H1 (cell line): ENCODE data around the gene CYP4V2. TPM values are rescaled to one million over a fixed set of nuclear protein-coding genes. Genes with fewer than 3 reads are reported as not detected.

Experiments
- CTCF ChIA-PET: fragments of 300-600 bp; sonication (Branson Sonifier 250); formaldehyde crosslinking; loops from one replicate; lab custom pipeline; 2021; ENCODE audit not compliant: partially characterized antibody; lab: Charles Lee
- POLR2A ChIA-PET: fragments of 300-600 bp; sonication (Branson Sonifier 250); formaldehyde crosslinking; loops from one replicate; lab custom pipeline; 2021; ENCODE audit warnings: inconsistent platforms; ENCODE audit not compliant: partially characterized antibody; lab: Charles Lee
- DNase-seq, 2 experiments: peaks; one replicate each; pipeline versions ENCODE4 v3.0.0 to v3.0.0-alpha.2; 2010 to 2022; ENCODE audit warnings: low spot score in 2 of 2, low read depth in 1 of 2, mixed read lengths in 1 of 2
- FAIRE-seq: peaks from 2 replicates; lab custom pipeline; 2011; peaks lifted over from hg19 to GRCh38; lab: Jason Lieb, UNC
- H2AFZ ChIP-seq: 2 replicates; pipeline ENCODE4 v1.8.1; 2012; ENCODE audit warnings: low read length, inconsistent platforms
- H2AK5ac ChIP-seq: 2 replicates; pipeline ENCODE4 v1.6.1; 2013; ENCODE audit warnings: low read depth, low read length
- H2BK120ac ChIP-seq: replicated peaks from 2 replicates; pipeline ENCODE3; 2013; ENCODE audit warnings: low read depth, low read length, inconsistent platforms
- H2BK12ac ChIP-seq: 2 replicates; pipeline ENCODE4 v1.6.1; 2013; ENCODE audit warnings: low read depth, low read length
- H2BK15ac ChIP-seq: 2 replicates; pipeline ENCODE4 v1.6.1; 2013; ENCODE audit warnings: low read length
- H2BK20ac ChIP-seq: 2 replicates; pipeline ENCODE4 v1.6.1; 2013; ENCODE audit warnings: low read length
- H2BK5ac ChIP-seq: 2 replicates; pipeline ENCODE4 v1.6.1; 2013; ENCODE audit warnings: low read depth, low read length
- H3K14ac ChIP-seq: 2 replicates; pipeline ENCODE4 v1.6.1; 2013; ENCODE audit warnings: inconsistent platforms; ENCODE audit not compliant: insufficient read length
- H3K18ac ChIP-seq: 2 replicates; pipeline ENCODE4 v1.6.1; 2013; ENCODE audit warnings: low read length; ENCODE audit errors: extremely low read depth
- H3K23ac ChIP-seq: 2 replicates; pipeline ENCODE4 v1.6.1; 2013; ENCODE audit warnings: inconsistent platforms; ENCODE audit not compliant: insufficient read length
- H3K23me2 ChIP-seq: 2 replicates; pipeline ENCODE4 v1.6.1; 2013; ENCODE audit warnings: low read depth, low read length
- H3K27ac ChIP-seq: 2 replicates; pipeline ENCODE4 v1.6.1; 2011; ENCODE audit warnings: low read depth, low read length, inconsistent platforms
- H3K27me3 ChIP-seq, 4 experiments: replicated peaks in 1 of 4; 1 replicate in 1 of 4; 2 replicates in 3 of 4; pipeline versions ENCODE4 v1.6.1 to v1.8.1; 2011 to 2013; ENCODE audit warnings: low read length in 3 of 4, mild to moderate bottlenecking in 3 of 4, inconsistent platforms in 2 of 4, mixed read lengths in 2 of 4, moderate library complexity in 1 of 4; ENCODE audit not compliant: control insufficient read depth in 3 of 4, insufficient read depth in 3 of 4; ENCODE audit errors: extremely low read depth in 1 of 4
- H3K36me3 ChIP-seq, 4 experiments: 2 replicates each; pipeline versions ENCODE4 v1.6.1 to v1.8.1; 2011 to 2013; ENCODE audit warnings: mild to moderate bottlenecking in 4 of 4, low read length in 3 of 4, moderate library complexity in 2 of 4, control low read depth in 1 of 4, inconsistent platforms in 1 of 4; ENCODE audit not compliant: insufficient read depth in 4 of 4, control insufficient read depth in 2 of 4
- H3K4ac ChIP-seq: replicated peaks from 2 replicates; pipeline ENCODE3; 2013; ENCODE audit warnings: low read length, low read depth, mixed read lengths, inconsistent platforms; ENCODE audit not compliant: insufficient read length
- H3K4me1 ChIP-seq, 4 experiments: replicated peaks in 1 of 4; 1 replicate in 1 of 4; 2 replicates in 3 of 4; pipeline versions ENCODE4 v1.6.1 to v1.8.1; 2011 to 2013; ENCODE audit warnings: low read length in 3 of 4, inconsistent platforms in 2 of 4, mixed read lengths in 1 of 4; ENCODE audit not compliant: insufficient read depth in 4 of 4, control insufficient read depth in 3 of 4
- H3K4me2 ChIP-seq, 2 experiments: 2 replicates each; pipeline versions ENCODE4 v1.6.1 to v1.8.1; 2011 to 2013; ENCODE audit warnings: low read depth in 2 of 2, low read length in 2 of 2, control low read depth in 1 of 2, inconsistent platforms in 1 of 2, mild to moderate bottlenecking in 1 of 2; ENCODE audit not compliant: insufficient read depth in 1 of 2
- H3K4me3 ChIP-seq, 4 experiments: fragments of 200-600, 300-600 bp in 1 of 4; sonication (generic), shearing (Covaris generic), sonication (Bioruptor Twin) in 1 of 4; 2 replicates each; pipeline versions ENCODE4 v1.5.1 to v1.8.1; 2011 to 2016; ENCODE audit warnings: low read length in 4 of 4, low read depth in 3 of 4, control low read depth in 2 of 4, inconsistent platforms in 2 of 4, mild to moderate bottlenecking in 2 of 4, mixed read lengths in 1 of 4, moderate library complexity in 1 of 4; ENCODE audit not compliant: insufficient read depth in 2 of 4; ENCODE audit errors: extremely low read depth in 1 of 4
- H3K56ac ChIP-seq: replicated peaks from 2 replicates; pipeline ENCODE3; 2013; ENCODE audit warnings: low read depth, mild to moderate bottlenecking, mixed read lengths, low read length, inconsistent platforms; ENCODE audit not compliant: insufficient read length
- H3K79me1 ChIP-seq: 2 replicates; pipeline ENCODE4 v1.6.1; 2013; ENCODE audit warnings: low read depth, low read length, control low read depth
- H3K79me2 ChIP-seq, 2 experiments: 2 replicates each; pipeline versions ENCODE4 v1.6.1 to v1.8.1; 2012 to 2013; ENCODE audit warnings: low read length in 2 of 2, mild to moderate bottlenecking in 2 of 2, inconsistent platforms in 1 of 2; ENCODE audit not compliant: insufficient read depth in 2 of 2, control insufficient read depth in 1 of 2
- H3K9ac ChIP-seq, 4 experiments: replicated peaks in 1 of 4; 1 replicate in 1 of 4; 2 replicates in 3 of 4; pipeline versions ENCODE4 v1.6.1 to v1.8.1; 2011 to 2013; ENCODE audit warnings: low read depth in 3 of 4, low read length in 3 of 4, control low read depth in 2 of 4, mild to moderate bottlenecking in 2 of 4, moderate library complexity in 2 of 4, inconsistent platforms in 1 of 4; ENCODE audit errors: extremely low read depth in 1 of 4
- H3K9me3 ChIP-seq, 2 experiments: 2 replicates each; pipeline versions ENCODE4 v1.6.1 to v1.8.1; 2012 to 2013; ENCODE audit warnings: mild to moderate bottlenecking in 2 of 2, moderate library complexity in 2 of 2, control low read depth in 1 of 2, inconsistent platforms in 1 of 2, low read depth in 1 of 2, low read length in 1 of 2, mixed read lengths in 1 of 2; ENCODE audit not compliant: insufficient read depth in 2 of 2
- H4K20me1 ChIP-seq, 2 experiments: replicated peaks in 1 of 2; 2 replicates each; pipeline versions ENCODE3 to v1.8.1; 2011 to 2013; ENCODE audit warnings: inconsistent platforms in 2 of 2, low read length in 2 of 2, mild to moderate bottlenecking in 1 of 2; ENCODE audit not compliant: insufficient read depth in 2 of 2, control insufficient read depth in 1 of 2
- H4K5ac ChIP-seq: 2 replicates; pipeline ENCODE4 v1.6.1; 2013; ENCODE audit warnings: low read length, low read depth, mixed read lengths, inconsistent platforms; ENCODE audit not compliant: insufficient read length
- H4K8ac ChIP-seq: 2 replicates; pipeline ENCODE4 v1.8.0; 2013; ENCODE audit warnings: mild to moderate bottlenecking, moderate library complexity, low read length, inconsistent platforms; ENCODE audit not compliant: insufficient read depth; ENCODE audit errors: extremely low read depth
- H4K91ac ChIP-seq: replicated peaks from 2 replicates; pipeline ENCODE3; 2013; ENCODE audit warnings: low read length, mixed read lengths, inconsistent platforms; ENCODE audit not compliant: insufficient read length
- ASH2L ChIP-seq: fragments of 200-600, 300-600 bp; sonication (generic); IDR thresholded peaks from one replicate; pipeline ENCODE4 v1.7.1; 2017; ENCODE audit warnings: low read length
- CHD1 ChIP-seq: IDR thresholded peaks from 2 replicates; pipeline ENCODE4 v1.6.1; 2012; ENCODE audit warnings: low read depth, low read length, improper control_type of control experiment
- CREB1 ChIP-seq: IDR thresholded peaks from 2 replicates; pipeline ENCODE4 v1.6.1; 2012; ENCODE audit warnings: inconsistent platforms
- EP300 ChIP-seq, 2 experiments: IDR thresholded peaks; 1 replicate in 1 of 2; 2 replicates in 1 of 2; pipeline ENCODE4 v1.6.1; 2011 to 2012; ENCODE audit warnings: low read depth in 2 of 2, low read length in 2 of 2, mild to moderate bottlenecking in 2 of 2, borderline replicate concordance in 1 of 2, inconsistent platforms in 1 of 2, moderate library complexity in 1 of 2
- FOSL1 ChIP-seq: IDR thresholded peaks from 2 replicates; pipeline ENCODE4 v1.6.1; 2011; ENCODE audit warnings: mild to moderate bottlenecking, low read depth, low read length, moderate library complexity; ENCODE audit not compliant: insufficient read depth
- GTF2F1 ChIP-seq: IDR thresholded peaks from 2 replicates; pipeline ENCODE4 v1.6.1; 2012; ENCODE audit warnings: low read depth, low read length, improper control_type of control experiment, borderline replicate concordance
- KDM1A ChIP-seq: fragments of 200-600, 300-600 bp; sonication (generic); IDR thresholded peaks from 2 replicates; pipeline ENCODE4 v1.7.1; 2016; ENCODE audit warnings: mild to moderate bottlenecking, low read length, borderline replicate concordance
- MAFK ChIP-seq: IDR thresholded peaks from 2 replicates; pipeline ENCODE4 v1.6.1; 2012; ENCODE audit warnings: low read depth, mild to moderate bottlenecking, improper control_type of control experiment, low read length
- NRF1 ChIP-seq: IDR thresholded peaks from 2 replicates; pipeline ENCODE4 v1.6.1; 2011; ENCODE audit warnings: mild to moderate bottlenecking, low read depth, low read length, improper control_type of control experiment
- PHF8 ChIP-seq: fragments of 200-600 bp; sonication (generic); conservative IDR thresholded peaks from 2 replicates; pipeline ENCODE4 v1.7.1; 2012; ENCODE audit warnings: low read depth, mild to moderate bottlenecking, inconsistent platforms, low read length, moderate library complexity
- RBBP5 ChIP-seq: IDR thresholded peaks from 2 replicates; pipeline ENCODE4 v1.7.1; 2012; ENCODE audit warnings: low read depth, mild to moderate bottlenecking, inconsistent platforms, low read length, moderate library complexity, borderline replicate concordance
- RFX5 ChIP-seq: IDR thresholded peaks from 2 replicates; pipeline ENCODE4 v1.6.1; 2011; ENCODE audit warnings: low read depth, low read length, improper control_type of control experiment, borderline replicate concordance
- SIRT6 ChIP-seq: IDR thresholded peaks from one replicate; pipeline ENCODE4 v1.7.1; 2012; ENCODE audit warnings: low read length, inconsistent platforms
- SP2 ChIP-seq: IDR thresholded peaks from 2 replicates; pipeline ENCODE4 v1.6.1; 2012; ENCODE audit warnings: mild to moderate bottlenecking, low read length, inconsistent platforms
- WGBS, 2 experiments: shearing (Covaris generic) in 1 of 2; methylation state at CpG; one replicate each; pipeline versions ENCODE4 v1.1.6 to v1.1.7; 2013 to 2015; ENCODE audit warnings: low lambda C conversion rate in 2 of 2, mixed read lengths in 2 of 2, inconsistent platforms in 1 of 2, low coverage in 1 of 2, missing lambda C conversion rate in 1 of 2; ENCODE audit not compliant: insufficient replicate concordance in 2 of 2, insufficient coverage in 1 of 2, insufficient read length in 1 of 2; ENCODE audit errors: extremely low coverage in 1 of 2, missing lambda C conversion rate in 1 of 2; 5-methylcytosine and 5-hydroxymethylcytosine counted together
- polyA plus RNA-seq, 7 experiments: library from polyadenylated mRNA; depleted of rRNA in 3 of 7; stranded (reverse) in 5 of 7; unstranded in 2 of 7; fragments of >200 nt in 5 of 7; fragments of 200-250 nt in 2 of 7; gene quantifications; 1 replicate in 5 of 7; 2 replicates in 1 of 7; 4 replicates in 1 of 7; pipeline versions ENCODE4 v1.2.1 to v1.2.3, GENCODE V29; 2011 to 2013; ENCODE audit warnings: missing spikeins in 2 of 7, mixed read lengths in 2 of 7
- total RNA-seq: library from RNA; stranded (reverse); fragmentation: NEBNext Ultra II Directional; extraction: Animal tissue kit (Norgen Biotek cat#: 25700); gene quantifications from 2 replicates; pipeline ENCODE4 v1.2.1, GENCODE V29; 2021

CYP4V2 gene
- total and polyA plus RNA-seq, 2 of the 8 experiments (the other 6 are each of a cell fraction or from before 2014, with no cell fraction given): 0.65 to 1.0 TPM

- no peak overlapping the region for H2BK120ac ChIP-seq
- no peak overlapping the region for H2BK12ac ChIP-seq
- no peaks in the 10 kb centered on the region; a peak in 1 of 4 replicates for H3K9me3 ChIP-seq
- H3K4me3 ChIP-seq: no peak overlapping the region
- H4K91ac ChIP-seq: no peak overlapping the region
- H4K5ac ChIP-seq: no peak overlapping the region
- no peak overlapping the region for H2BK15ac ChIP-seq
- no peak overlapping the region for H3K9ac ChIP-seq
- no peak overlapping the region for H3K4ac ChIP-seq
- no peak overlapping the region for H2BK20ac ChIP-seq
- H3K14ac ChIP-seq: no peak overlapping the region
- H4K8ac ChIP-seq: no peak overlapping the region
- no peaks in the 10 kb centered on the region for H3K4me1 ChIP-seq
- no peaks in the 10 kb centered on the region for H3K79me2 ChIP-seq
- ChIA-PET CTCF (no interaction called here), POLR2A (interaction anchor here (1.0 kb wide), 1 partner anchor 15 kb away, joined by 5 read pairs; no protein-coding TSS in a partner anchor)
- H3K56ac ChIP-seq: no peak overlapping the region
- no peak for TF ChIP-seq CREB1
- TF ChIP-seq EP300 (IDR thresholded peaks at IDR 0.05; ENCODE audit: borderline replicate concordance in 1 of 2, low read depth in 2 of 2, low read length in 2 of 2): no peak
- TF ChIP-seq ASH2L: no peak
- TF ChIP-seq MAFK: no peak
- TF ChIP-seq SIRT6: no peak
- TF ChIP-seq GTF2F1: no peak
- no peak for TF ChIP-seq KDM1A
- no peak for TF ChIP-seq FOSL1
- no peak for TF ChIP-seq NRF1
- no peak for TF ChIP-seq SP2
- no peak for TF ChIP-seq CHD1
- TF ChIP-seq RBBP5: no peak
- TF ChIP-seq RFX5: no peak
- no peak for TF ChIP-seq PHF8
- H3K18ac ChIP-seq: no peak overlapping the region
- no peak overlapping the region for H3K23ac ChIP-seq
- no peaks in the 10 kb centered on the region for H3K79me1 ChIP-seq
- H3K27ac ChIP-seq: no peak overlapping the region
- no peaks in the 10 kb centered on the region for H3K27me3 ChIP-seq
- H3K23me2 ChIP-seq: no peaks in the 10 kb centered on the region; the same call in 1 of the 2 replicates
- WGBS, 2 experiments: 70% methylated on average over 2 of the region's 2 CpGs; no CpG with 5 or more reads in 1 of the 2 experiments
- no peaks in the 10 kb centered on the region for H4K20me1 ChIP-seq
- no peak overlapping the region for H2AK5ac ChIP-seq
- H3K4me2 ChIP-seq: no peak overlapping the region
- H3K36me3 ChIP-seq: no peaks in the 10 kb centered on the region
- H2BK5ac ChIP-seq: no peak overlapping the region; the same call in 1 of the 2 replicates
- DNase-seq: no peak
- H2AFZ ChIP-seq: no peak overlapping the region
- no peak for FAIRE-seq
Observed at GRCh38 chr4:186234367-186234766, 43.0 kb downstream of the CYP4V2 start.
